ENCODE data around the gene WDR41. TPM values are rescaled to one million over a fixed set of nuclear protein-coding genes. Genes with fewer than 3 reads are reported as not detected.

The WDR41 gene
- total and polyA plus RNA-seq, 5 donors from 2014 or later: 8.0 to 13.5 (median 8.4) TPM

- Histone ChIP-seq H3K27me3 (ENCODE audit: control insufficient read depth, insufficient read depth, low read length) (peaks cover 6% of the 10 kb centered on the region), H3K9me3 (ENCODE audit: control insufficient read depth in 2 of 2, low read length in 2 of 2) (no peaks in the 10 kb centered on the region), H3K4me1 (ENCODE audit: control insufficient read depth, insufficient read depth, low read length, poor library complexity, severe bottlenecking) (no peaks in the 10 kb centered on the region), H3K36me3 (ENCODE audit: control insufficient read depth, insufficient read depth, low read length) (no peaks in the 10 kb centered on the region), H3K27ac (ENCODE audit: insufficient read depth, low read length, poor library complexity, severe bottlenecking) (no peak overlapping the region), H3K4me3 (ENCODE audit: low read depth, low read length) (no peak overlapping the region)
- Mint-ChIP-seq H3K9me3 (no peaks in the 10 kb centered on the region), H3K4me1 (peaks cover 0 to 8% (median 0%) of the 10 kb centered on the region in 4 donors), H3K4me3 (no peak overlapping the region), H3K36me3 (no peaks in the 10 kb centered on the region), H3K27ac (no peak overlapping the region), H3K27me3 (peaks cover 20% of the 10 kb centered on the region)
- DNase-seq: no peak
- ATAC-seq (ENCODE audit: low read depth in 2 of 2): no peak
Measured at GRCh38 chr5:77419644-77420582, 72.2 kb downstream of the WDR41 start.

DNA sequence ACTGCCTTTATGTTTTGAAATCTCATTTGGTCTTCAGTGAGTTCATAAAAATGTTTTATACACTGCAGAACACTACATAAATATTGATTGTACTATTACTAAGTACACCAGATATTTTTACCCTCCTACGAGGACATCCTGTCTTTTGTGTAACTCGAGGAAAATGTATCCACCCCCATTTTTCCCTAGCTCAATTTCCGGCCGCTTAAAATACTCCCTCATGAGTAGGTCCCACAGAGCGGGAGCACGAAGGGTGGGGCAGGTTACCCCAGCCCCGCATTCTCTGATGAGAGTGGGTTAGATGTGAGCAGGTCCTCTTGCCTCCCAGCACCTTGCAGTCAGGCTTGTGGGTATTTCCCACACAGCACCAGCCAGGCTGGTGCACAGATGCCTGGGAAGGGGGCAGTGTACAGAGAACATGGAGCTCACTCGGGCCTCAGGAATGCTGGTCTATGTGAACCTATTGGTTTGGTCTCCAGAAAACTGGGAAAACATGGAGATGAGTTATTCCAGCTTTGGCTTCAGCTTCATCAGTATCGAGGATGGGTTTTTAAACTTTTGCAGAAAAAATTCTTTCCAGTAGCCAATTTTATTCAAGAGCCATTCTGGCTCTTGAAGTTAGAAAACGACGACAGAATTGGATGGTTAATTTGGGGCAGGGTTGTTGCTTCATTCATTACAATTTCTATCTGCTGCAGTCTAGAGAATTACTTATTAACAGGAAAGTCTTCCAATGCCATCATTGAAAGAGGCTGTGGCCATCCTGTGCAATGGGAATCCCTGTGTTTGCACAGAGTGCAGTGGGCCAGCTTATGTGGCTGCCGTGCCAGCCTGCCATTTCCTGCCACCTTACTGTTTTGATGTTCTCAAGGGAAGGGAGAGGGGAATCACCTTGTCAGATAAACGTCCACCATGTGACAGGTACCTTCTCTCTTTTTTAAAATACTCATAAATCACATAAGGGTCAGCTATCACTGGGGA lies 73.2 kb downstream of the WDR41 start:
- H3K9me3 Mint-ChIP-seq: no peaks in the 10 kb centered on the region
- peaks cover 20% of the 10 kb centered on the region for H3K27me3 Mint-ChIP-seq
- DNase-seq: peak in 1 of 3 donors; percentile 39
- H3K36me3 Mint-ChIP-seq: no peaks in the 10 kb centered on the region
- H3K27ac Mint-ChIP-seq: no peak overlapping the region
- H3K4me1 Mint-ChIP-seq: peaks cover 0 to 8% (median 0%) of the 10 kb centered on the region in 4 donors
- Histone ChIP-seq H3K27ac (ENCODE audit: insufficient read depth, low read length, poor library complexity, severe bottlenecking) (no peak overlapping the region), H3K36me3 (ENCODE audit: control insufficient read depth, insufficient read depth, low read length) (no peaks in the 10 kb centered on the region), H3K9me3 (ENCODE audit: control insufficient read depth in 2 of 2, low read length in 2 of 2) (no peaks in the 10 kb centered on the region), H3K4me1 (ENCODE audit: control insufficient read depth, insufficient read depth, low read length, poor library complexity, severe bottlenecking) (no peaks in the 10 kb centered on the region), H3K27me3 (ENCODE audit: control insufficient read depth, insufficient read depth, low read length) (peaks cover 6% of the 10 kb centered on the region), H3K4me3 (ENCODE audit: low read depth, low read length) (no peak overlapping the region)
- peak overlapping the region in 1 of 4 donors; percentile 23 for H3K4me3 Mint-ChIP-seq
- ATAC-seq (ENCODE audit: low read depth in 2 of 2): no peak

DNA sequence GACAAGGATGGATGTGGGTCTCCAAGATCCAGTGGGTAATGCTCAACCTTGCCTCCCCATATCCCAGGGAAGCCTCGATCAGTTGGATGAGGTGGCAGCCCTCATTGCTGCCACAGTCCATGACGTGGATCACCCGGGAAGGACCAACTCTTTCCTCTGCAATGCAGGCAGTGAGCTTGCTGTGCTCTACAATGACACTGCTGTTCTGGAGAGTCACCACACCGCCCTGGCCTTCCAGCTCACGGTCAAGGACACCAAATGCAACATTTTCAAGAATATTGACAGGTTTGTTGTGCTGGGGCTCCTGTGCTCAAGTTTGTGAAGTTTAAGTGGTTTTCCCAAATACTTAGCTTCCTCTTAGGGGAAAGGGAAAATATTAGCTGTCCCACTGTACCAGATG lies 74.0 kb downstream of the WDR41 start:
- peaks cover 0 to 8% (median 0%) of the 10 kb centered on the region in 4 donors for H3K4me1 Mint-ChIP-seq
- peaks cover 6% of the 10 kb centered on the region for H3K27me3 ChIP-seq (ENCODE audit: control insufficient read depth, insufficient read depth, low read length)
- no peak overlapping the region for H3K4me3 Mint-ChIP-seq
- H3K4me1 ChIP-seq (ENCODE audit: control insufficient read depth, insufficient read depth, low read length, poor library complexity, severe bottlenecking): no peaks in the 10 kb centered on the region
- H3K9me3 Mint-ChIP-seq: no peaks in the 10 kb centered on the region
- no peak overlapping the region for H3K27ac Mint-ChIP-seq
- DNase-seq (no peak), ATAC-seq (ENCODE audit: low read depth in 2 of 2) (no peak)
- no peaks in the 10 kb centered on the region for H3K36me3 Mint-ChIP-seq
- peaks cover 22% of the 10 kb centered on the region for H3K27me3 Mint-ChIP-seq
- H3K36me3 ChIP-seq (ENCODE audit: control insufficient read depth, insufficient read depth, low read length): no peaks in the 10 kb centered on the region
- H3K27ac ChIP-seq (ENCODE audit: insufficient read depth, low read length, poor library complexity, severe bottlenecking): no peak overlapping the region
- no peaks in the 10 kb centered on the region for H3K9me3 ChIP-seq (ENCODE audit: control insufficient read depth in 2 of 2, low read length in 2 of 2)
- H3K4me3 ChIP-seq (ENCODE audit: low read depth, low read length): no peak overlapping the region

GRCh38 chr5:77413049-77413448 lies 79.1 kb downstream of the WDR41 start:
- no peaks in the 10 kb centered on the region for H3K9me3 Mint-ChIP-seq
- ATAC-seq (ENCODE audit: low read depth in 2 of 2): no peak

DNA sequence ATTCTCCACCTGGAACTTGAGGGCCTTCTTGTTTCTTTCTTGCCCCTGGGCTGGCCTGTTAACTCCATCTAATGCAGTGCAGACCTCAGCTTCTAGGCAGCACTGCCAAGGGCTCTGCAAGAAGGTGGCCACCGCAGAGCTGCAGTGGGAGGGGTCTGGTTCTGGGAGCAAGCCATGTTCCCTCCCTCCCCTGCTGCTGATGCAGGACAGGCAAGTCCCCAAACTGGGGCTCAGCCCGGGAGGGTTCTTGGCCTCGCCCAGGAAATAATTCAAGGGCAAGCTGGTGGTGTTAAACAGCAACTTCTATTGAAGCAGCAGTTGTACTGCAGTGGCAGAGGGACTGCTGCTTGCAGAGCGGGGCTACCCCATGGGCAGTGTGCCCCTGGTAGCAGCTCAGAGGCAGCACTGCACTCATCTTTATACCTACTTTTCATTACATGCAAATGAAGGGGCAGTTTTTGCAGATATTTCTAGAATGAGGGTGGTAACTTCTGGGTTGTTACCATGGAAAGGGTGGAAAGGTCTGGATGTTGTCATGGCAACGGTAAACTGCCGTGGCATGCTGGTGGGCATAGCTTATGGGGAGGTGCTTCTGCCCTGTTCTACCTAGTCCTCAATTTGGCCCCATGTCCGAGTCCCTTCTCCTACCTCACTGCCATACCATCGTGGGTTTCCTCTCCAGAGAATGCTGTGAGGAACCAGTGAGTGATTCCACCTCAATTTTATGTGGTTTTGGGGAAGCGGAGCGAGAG lies 82.1 kb downstream of the WDR41 start:
- Mint-ChIP-seq H3K4me3 (no peak overlapping the region), H3K27ac (no peak overlapping the region), H3K27me3 (peaks cover 11% of the 10 kb centered on the region), H3K36me3 (no peaks in the 10 kb centered on the region), H3K4me1 (no peaks in the 10 kb centered on the region), H3K9me3 (no peaks in the 10 kb centered on the region)
- Histone ChIP-seq H3K36me3 (ENCODE audit: control insufficient read depth, insufficient read depth, low read length) (no peaks in the 10 kb centered on the region), H3K27ac (ENCODE audit: insufficient read depth, low read length, poor library complexity, severe bottlenecking) (no peak overlapping the region), H3K9me3 (ENCODE audit: control insufficient read depth in 2 of 2, low read length in 2 of 2) (no peaks in the 10 kb centered on the region), H3K27me3 (ENCODE audit: control insufficient read depth, insufficient read depth, low read length) (peaks cover 2% of the 10 kb centered on the region), H3K4me3 (ENCODE audit: low read depth, low read length) (no peak overlapping the region), H3K4me1 (ENCODE audit: control insufficient read depth, insufficient read depth, low read length, poor library complexity, severe bottlenecking) (no peaks in the 10 kb centered on the region)
- ATAC-seq (ENCODE audit: low read depth in 2 of 2) (no peak), DNase-seq (peak in 1 of 3 donors; percentile 34)

More at GRCh38 chr5:77413049-77413448, 79.1 kb downstream of the WDR41 start:
- H3K27me3 ChIP-seq (ENCODE audit: control insufficient read depth, insufficient read depth, low read length): peaks cover 3% of the 10 kb centered on the region
- H3K27ac ChIP-seq (ENCODE audit: insufficient read depth, low read length, poor library complexity, severe bottlenecking): no peak overlapping the region
- no peaks in the 10 kb centered on the region for H3K4me1 Mint-ChIP-seq
- no peaks in the 10 kb centered on the region for H3K9me3 ChIP-seq (ENCODE audit: control insufficient read depth in 2 of 2, low read length in 2 of 2)
- DNase-seq: no peak
- no peak overlapping the region for H3K27ac Mint-ChIP-seq
- no peak overlapping the region for H3K4me3 Mint-ChIP-seq
- no peaks in the 10 kb centered on the region for H3K36me3 ChIP-seq (ENCODE audit: control insufficient read depth, insufficient read depth, low read length)
- no peaks in the 10 kb centered on the region for H3K36me3 Mint-ChIP-seq
- H3K27me3 Mint-ChIP-seq: peaks cover 12% of the 10 kb centered on the region
- H3K4me1 ChIP-seq (ENCODE audit: control insufficient read depth, insufficient read depth, low read length, poor library complexity, severe bottlenecking): no peaks in the 10 kb centered on the region
- H3K4me3 ChIP-seq (ENCODE audit: low read depth, low read length): no peak overlapping the region

GRCh38 chr5:77407152-77407551 lies 85.0 kb downstream of the WDR41 start:
- no peaks in the 10 kb centered on the region for H3K9me3 Mint-ChIP-seq
- Histone ChIP-seq H3K27me3 (ENCODE audit: control insufficient read depth, insufficient read depth, low read length) (peaks cover 6% of the 10 kb centered on the region), H3K36me3 (ENCODE audit: control insufficient read depth, insufficient read depth, low read length) (no peaks in the 10 kb centered on the region), H3K9me3 (ENCODE audit: control insufficient read depth in 2 of 2, low read length in 2 of 2) (no peaks in the 10 kb centered on the region), H3K4me1 (ENCODE audit: control insufficient read depth, insufficient read depth, low read length, poor library complexity, severe bottlenecking) (no peaks in the 10 kb centered on the region), H3K27ac (ENCODE audit: insufficient read depth, low read length, poor library complexity, severe bottlenecking) (no peak overlapping the region), H3K4me3 (ENCODE audit: low read depth, low read length) (no peak overlapping the region)
- H3K27ac Mint-ChIP-seq: no peak overlapping the region
- DNase-seq: no peak
- no peak overlapping the region for H3K4me3 Mint-ChIP-seq
- no peaks in the 10 kb centered on the region for H3K36me3 Mint-ChIP-seq
- no peak for ATAC-seq (ENCODE audit: low read depth in 2 of 2)
- H3K4me1 Mint-ChIP-seq: no peaks in the 10 kb centered on the region
- H3K27me3 Mint-ChIP-seq: peaks cover 4% of the 10 kb centered on the region

DNA sequence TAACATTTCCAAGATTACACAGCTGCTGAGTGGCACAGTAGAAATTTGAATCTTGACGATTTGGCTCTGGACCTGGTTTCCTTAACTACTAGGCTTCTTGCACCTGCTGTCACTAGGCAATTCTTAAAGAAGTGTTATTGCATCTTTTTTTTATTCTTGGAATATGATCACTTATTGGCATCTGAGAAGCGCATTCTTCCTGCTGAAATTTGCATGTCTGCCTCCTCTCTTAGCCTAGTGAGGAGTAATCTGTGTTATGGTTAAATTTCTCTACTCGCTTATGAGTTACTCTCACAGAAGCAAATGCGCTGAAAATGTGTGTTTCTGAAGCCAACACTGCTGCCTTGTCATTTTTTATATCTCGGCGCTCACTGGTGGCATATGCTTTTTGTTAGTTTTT lies 89.3 kb downstream of the WDR41 start:
- no peak for ATAC-seq (ENCODE audit: low read depth in 2 of 2)
- H3K27ac ChIP-seq (ENCODE audit: insufficient read depth, low read length, poor library complexity, severe bottlenecking): no peak overlapping the region
- H3K9me3 ChIP-seq (ENCODE audit: control insufficient read depth in 2 of 2, low read length in 2 of 2): no peaks in the 10 kb centered on the region
- DNase-seq: no peak
- Mint-ChIP-seq H3K9me3 (no peaks in the 10 kb centered on the region), H3K4me3 (no peak overlapping the region), H3K27ac (no peak overlapping the region), H3K4me1 (no peaks in the 10 kb centered on the region), H3K27me3 (peaks cover 11% of the 10 kb centered on the region), H3K36me3 (no peaks in the 10 kb centered on the region)
- H3K4me3 ChIP-seq (ENCODE audit: low read depth, low read length): no peak overlapping the region
- no peaks in the 10 kb centered on the region for H3K36me3 ChIP-seq (ENCODE audit: control insufficient read depth, insufficient read depth, low read length)
- no peaks in the 10 kb centered on the region for H3K4me1 ChIP-seq (ENCODE audit: control insufficient read depth, insufficient read depth, low read length, poor library complexity, severe bottlenecking)
- peaks cover 9% of the 10 kb centered on the region for H3K27me3 ChIP-seq (ENCODE audit: control insufficient read depth, insufficient read depth, low read length)
